Esophagus muscularis mucosa (tissue), 4 donors: Measurements from ENCODE around the gene LARGE1.

Source experiments
- CTCF ChIP-seq, 3 experiments: fragments of 200-600 bp in 2 of 3; fragments of 450-650 bp in 1 of 3; sonication (generic) in 2 of 3; IDR thresholded peaks; one replicate each; pipeline ENCODE4 v1.5.1; 2017 to 2019; ENCODE audit warnings: antibody characterized with exemption in 3 of 3, mild to moderate bottlenecking in 2 of 3, moderate library complexity in 1 of 3
- EP300 ChIP-seq: sonication (generic); formaldehyde crosslinking; IDR thresholded peaks from one replicate; pipeline ENCODE4 v1.6.1; 2017; ENCODE audit warnings: antibody characterized with exemption
- POLR2A ChIP-seq: fragments of 450-650 bp; IDR thresholded peaks from one replicate; pipeline ENCODE4 v1.6.1; 2017; ENCODE audit warnings: antibody characterized with exemption, moderate library complexity, mild to moderate bottlenecking, low read depth
- POLR2AphosphoS5 ChIP-seq, 2 donors: sonication (generic); formaldehyde crosslinking; IDR thresholded peaks; one replicate each; pipeline ENCODE4 v1.6.1; 2017; ENCODE audit warnings: antibody characterized with exemption in 2 of 2

- TF ChIP-seq POLR2A: no peak
- no peak for TF ChIP-seq CTCF (IDR thresholded peaks at IDR 0.05)
- TF ChIP-seq POLR2AphosphoS5 (IDR thresholded peaks at IDR 0.05): no peak
- TF ChIP-seq EP300: no peak
Measured at GRCh38 chr22:33538277-33538885, 381.9 kb downstream of the LARGE1 start.
